HG03095 (cell line): ENCODE measurements around the gene SYT1.
"Not testable (repeated sequence)": the region's sequence is repeated elsewhere in the genome, so short reads cannot be mapped to it uniquely, and the experiment has no call there.

Experiments used
- ATAC-seq: cut with Tn5 transposase; IDR thresholded peaks from one replicate; pipeline ENCODE4 v1.9.1; 2021; ENCODE audit warnings: moderate library complexity; ENCODE audit not compliant: unreplicated experiment

The SYT1 gene

DNA sequence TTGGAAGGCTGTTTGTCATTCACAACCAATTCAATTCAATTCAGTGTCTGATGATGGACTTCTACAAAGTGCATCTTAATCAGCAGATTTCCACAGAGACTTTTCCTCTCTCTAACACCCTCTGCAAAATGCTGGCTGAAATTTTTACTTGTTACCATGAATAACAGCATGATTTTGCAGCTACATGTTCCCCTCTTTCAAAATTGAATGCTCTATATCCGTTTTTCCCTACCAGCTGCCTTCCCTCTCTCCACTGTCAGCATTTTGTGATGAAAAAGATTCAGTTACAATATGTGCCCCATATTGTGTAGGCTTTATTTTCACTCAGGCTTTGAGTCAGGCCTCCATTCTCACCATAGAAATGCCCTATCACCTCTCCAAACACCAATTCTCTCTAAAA, 334.6 kb downstream of the SYT1 start:
- ATAC-seq: no peak

- ATAC-seq: no peak
These were observed 335.6 kb downstream of the SYT1 start for GRCh38 chr12:79200176-79200575.

GRCh38 chr12:79203058-79203647, 338.6 kb downstream of the SYT1 start:
- ATAC-seq: no peak

DNA sequence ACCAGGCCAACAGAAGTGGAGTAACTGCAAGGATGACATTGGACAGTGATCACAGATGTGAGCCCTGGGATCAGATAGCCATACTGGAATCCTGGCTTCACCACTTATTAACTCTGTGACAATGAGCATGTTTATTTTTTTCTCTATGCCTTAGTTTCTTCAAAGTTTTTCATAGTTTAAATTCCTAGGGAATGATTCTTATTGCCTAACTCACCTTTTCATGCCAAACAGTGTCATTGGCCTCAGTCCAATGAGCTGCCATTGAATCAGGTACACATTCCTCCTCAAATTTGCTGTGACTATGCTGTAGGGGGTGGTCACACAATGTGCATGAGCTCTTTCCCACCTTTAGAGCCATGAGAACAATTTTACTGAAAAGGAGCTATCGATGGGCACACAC, 342.3 kb downstream of the SYT1 start:
- ATAC-seq: no peak

DNA sequence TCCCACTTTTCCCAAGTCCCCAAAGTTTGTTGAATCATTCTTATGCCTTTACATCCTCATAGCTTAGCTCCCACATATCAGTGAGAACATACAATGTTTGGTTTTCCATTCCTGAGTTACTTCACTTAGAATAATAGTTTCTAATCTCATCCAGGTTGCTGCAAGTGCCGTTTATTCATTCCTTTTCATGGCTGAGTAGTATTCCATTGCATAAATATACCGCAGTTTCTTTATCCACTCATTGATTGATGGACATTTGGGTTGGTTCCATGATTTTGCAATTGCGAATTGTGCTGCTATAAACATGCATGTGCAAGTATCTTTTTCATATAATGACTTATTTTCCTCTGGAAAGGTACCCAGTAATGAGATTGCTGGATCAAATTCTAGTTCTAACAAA, 345.8 kb downstream of the SYT1 start:
- not testable (repeated sequence) for ATAC-seq

- ATAC-seq: no peak
These were observed 352.7 kb downstream of the SYT1 start for GRCh38 chr12:79217306-79217705.

DNA sequence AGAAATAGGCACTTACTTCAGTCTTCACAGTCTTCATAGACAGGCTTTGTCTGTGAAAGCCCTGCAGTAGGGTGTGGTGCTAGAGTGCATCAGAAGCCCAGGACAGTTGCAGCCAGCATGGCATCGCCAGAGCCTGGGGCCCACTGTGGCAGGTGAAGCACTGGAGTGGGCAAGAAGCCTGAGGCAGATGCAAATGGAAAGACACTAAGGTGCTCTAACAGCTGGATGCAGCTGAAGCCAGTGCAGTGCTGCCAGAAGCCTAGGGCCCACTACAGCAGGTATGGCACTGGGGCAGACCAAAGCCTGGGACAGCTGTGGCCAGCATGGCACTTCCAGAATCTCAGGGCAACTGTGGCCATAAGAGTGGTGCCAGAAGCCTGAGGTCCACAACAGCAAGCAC, 358.6 kb downstream of the SYT1 start:
- ATAC-seq: no peak

DNA sequence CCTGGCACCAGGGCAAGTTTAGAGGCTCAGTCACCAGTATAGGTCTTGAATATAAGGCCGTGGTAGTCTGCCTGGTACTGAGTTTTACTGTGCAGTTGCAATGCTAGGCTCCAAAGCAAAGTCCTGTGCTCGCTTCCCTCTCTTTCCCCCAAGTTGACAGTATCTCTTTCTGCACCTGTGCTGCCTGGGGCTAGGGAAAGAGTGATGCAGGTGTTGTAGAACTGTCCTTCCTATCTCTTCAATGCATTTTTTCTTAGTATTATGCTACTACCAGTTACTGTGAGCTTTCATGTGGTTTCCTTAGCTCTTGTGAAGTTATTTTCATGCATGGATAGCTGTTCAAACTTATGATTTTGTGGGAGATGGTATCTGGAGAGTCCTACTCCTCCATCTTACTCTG, 359.2 kb downstream of the SYT1 start:
- ATAC-seq: no peak

- ATAC-seq: no peak
These were observed 362.5 kb downstream of the SYT1 start for GRCh38 chr12:79227091-79227490.

- ATAC-seq: no peak
These were observed 363.1 kb downstream of the SYT1 start for GRCh38 chr12:79227646-79228045.

DNA sequence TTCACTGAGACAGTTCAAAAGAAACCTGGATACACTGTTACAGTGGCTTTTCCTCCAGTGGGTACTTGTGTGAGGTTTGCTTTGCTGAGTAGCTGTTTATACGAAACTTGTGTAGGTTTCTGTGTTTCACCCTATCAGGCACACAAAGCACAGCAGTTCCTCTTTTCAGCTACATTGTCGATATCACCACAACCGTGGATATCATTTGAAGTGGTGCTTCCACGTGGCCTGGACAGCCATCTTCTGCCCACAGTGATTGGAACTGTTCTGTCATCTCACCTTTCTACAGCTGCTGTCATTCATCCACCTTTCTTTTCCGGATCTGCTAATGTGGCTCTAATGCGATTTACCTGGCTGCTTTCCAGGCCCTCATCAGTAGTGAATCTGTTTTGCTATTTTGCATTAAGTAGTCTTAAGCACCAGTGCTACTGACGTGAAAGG, 368.8 kb downstream of the SYT1 start:
- ATAC-seq: no peak

DNA sequence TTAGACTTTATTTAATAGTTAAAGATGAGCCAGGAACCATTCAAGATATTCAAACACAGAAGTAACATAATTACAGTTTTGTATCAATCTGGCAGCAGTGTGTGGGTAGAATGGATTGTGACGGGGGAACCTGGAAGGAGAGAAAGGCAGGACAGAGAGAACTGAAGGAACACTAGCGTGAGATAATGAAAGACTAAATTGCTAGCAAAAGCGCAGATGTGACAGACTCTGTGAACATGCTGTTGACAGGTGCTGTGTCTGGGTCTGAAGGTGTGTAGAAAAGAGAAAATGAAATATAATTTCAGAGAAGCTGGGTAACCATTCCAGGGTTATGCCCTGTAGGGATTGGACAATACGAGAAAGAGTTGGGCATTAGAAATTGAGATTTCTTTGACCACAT, 372.3 kb downstream of the SYT1 start:
- no peak for ATAC-seq

DNA sequence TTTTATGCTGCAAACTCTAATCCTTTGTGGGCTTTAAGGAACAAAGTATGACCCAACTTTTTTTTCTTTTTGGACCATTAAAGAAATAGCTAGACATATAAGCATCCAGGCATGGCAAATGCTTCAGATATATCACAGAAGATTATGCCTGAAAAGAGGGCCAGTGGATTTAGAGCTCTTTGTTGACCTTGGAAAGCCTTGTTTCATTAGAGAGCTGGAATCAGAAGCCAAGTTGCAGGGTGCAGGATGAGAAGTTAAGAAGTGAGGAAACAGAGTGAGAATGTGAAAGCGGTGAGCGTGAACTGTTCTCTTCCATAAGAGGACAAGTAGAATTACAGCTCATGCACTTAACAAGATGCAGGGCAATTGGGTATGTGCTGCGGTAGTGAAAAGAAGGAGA, 373.7 kb downstream of the SYT1 start:
- ATAC-seq: no peak

- no peak for ATAC-seq
These were observed 382.9 kb downstream of the SYT1 start for GRCh38 chr12:79247494-79247893.

GRCh38 chr12:79250186-79250585, 385.6 kb downstream of the SYT1 start:
- no peak for ATAC-seq

DNA sequence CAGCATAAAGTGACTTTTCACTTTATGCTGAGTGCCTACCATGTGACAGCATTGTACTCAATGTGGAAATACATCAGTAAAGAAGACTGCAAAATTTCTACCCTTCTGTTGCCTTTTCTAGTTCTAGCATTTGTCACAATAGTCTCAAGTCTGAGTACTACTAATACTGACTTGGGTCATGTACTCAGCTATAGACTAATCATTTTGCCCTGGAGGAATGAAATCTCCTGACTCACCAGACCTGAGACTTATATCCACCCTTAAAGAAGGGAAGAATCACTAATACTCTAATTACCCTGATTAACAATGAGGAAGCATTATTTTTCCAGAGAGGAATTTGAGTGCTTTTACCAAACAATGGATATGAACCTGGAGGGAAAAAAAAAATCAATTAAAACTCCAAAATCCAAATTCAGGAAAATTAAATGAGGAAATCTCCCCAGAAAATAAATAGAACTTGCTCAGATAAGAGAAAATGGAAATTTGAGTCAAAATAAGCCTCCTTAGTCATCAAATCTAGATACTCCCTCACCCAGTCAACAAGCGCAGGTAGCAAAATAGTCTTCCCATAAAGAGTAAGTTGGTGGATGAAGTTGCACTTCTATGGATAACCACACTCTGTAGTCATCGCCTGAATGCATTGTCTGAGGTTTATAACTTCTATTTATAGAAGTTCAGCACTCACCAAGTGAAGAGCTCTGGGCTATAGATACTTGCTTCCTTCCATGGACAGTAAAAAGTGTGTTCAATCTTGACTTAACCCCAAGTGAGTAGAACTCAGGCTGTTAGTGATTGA, 386.6 kb downstream of the SYT1 start:
- no peak for ATAC-seq

DNA sequence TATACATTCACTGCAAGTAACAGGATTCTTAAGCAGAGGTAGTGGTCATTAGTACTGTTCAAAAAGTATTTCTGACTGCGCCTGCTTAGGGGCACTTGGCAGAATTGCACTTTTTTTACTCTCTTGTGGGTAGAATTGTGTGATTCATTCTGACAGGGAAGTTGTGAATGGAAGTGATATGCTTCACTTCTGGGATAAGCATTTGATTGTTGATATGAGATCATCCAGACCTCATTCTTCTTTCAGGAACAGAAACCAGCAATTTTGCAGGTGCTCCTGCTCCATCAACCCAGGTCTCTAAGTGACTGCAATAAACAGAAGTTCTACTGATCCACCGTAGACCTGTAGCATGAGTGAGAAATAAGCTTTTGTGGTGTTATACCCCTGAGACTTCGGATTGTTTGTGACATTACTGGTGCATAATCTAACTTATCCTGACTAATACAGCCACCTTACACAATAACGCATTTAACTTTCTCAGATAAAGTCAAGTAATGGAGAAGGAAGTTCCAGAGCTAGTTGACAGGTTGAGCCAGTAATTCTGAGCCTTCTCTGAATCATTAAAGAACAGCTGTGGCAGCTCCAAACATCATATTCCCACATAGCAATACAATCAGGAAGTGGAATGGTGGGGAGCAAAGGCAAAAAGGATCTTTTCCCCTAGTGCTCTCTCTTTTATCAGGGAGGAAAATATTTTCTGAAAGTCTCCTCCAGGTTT, 387.9 kb downstream of the SYT1 start:
- no peak for ATAC-seq

DNA sequence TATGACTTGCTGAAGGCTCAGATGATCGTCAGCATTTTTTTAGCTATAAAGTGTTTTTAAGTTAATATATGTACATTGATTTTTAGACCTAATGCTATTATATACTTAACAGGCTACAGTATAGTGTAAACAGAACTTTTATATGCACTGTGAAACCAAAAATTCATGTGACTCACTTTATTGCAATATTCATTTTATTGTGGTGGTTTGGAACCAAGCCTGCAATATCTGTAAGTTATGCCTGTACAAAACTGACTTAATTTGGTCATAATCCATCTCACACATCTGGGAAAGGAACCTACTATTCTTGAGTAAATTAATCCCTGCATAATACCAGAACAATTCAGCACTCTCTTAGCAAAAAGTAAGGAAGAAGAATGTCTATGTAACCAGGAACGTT, 390.7 kb downstream of the SYT1 start:
- ATAC-seq: no peak

DNA sequence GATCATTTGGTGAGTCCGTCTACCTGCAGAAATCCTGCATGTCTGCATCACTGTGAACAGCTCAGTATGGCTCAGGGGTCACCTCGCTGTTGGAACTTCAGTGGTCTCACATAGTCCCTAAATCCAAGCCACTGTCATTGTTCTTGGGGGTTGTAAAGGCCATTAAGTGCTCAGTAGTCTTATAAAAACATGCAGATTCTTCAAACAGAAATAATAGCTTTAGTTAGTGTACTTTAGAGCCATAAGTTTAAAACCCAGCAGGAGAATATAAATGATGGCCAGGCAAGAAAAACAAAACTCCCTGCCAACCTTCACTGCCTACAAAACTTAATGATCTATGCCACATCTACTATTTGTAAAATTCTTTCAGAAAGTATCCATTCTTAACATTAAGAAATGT, 396.3 kb downstream of the SYT1 start:
- ATAC-seq: no peak

DNA sequence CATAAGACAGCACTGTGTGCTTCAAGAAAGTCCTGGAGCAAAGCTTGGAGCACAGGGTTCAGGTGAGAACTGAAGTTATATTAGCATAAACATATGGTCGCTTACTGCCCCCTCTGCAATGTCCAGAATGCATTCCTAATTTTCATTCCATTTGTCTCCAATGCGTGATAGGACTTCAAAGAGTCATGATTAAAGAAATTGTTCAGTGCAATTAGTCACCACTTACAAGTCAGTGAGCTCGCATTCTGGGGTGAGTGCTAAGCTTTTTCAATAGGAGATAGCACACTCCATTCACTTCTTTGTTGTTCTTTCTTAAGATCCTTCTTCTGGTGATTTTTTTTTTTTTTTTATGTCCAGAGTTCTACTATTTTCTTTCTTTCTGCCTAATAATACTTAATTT, 398.4 kb downstream of the SYT1 start:
- ATAC-seq: no peak

DNA sequence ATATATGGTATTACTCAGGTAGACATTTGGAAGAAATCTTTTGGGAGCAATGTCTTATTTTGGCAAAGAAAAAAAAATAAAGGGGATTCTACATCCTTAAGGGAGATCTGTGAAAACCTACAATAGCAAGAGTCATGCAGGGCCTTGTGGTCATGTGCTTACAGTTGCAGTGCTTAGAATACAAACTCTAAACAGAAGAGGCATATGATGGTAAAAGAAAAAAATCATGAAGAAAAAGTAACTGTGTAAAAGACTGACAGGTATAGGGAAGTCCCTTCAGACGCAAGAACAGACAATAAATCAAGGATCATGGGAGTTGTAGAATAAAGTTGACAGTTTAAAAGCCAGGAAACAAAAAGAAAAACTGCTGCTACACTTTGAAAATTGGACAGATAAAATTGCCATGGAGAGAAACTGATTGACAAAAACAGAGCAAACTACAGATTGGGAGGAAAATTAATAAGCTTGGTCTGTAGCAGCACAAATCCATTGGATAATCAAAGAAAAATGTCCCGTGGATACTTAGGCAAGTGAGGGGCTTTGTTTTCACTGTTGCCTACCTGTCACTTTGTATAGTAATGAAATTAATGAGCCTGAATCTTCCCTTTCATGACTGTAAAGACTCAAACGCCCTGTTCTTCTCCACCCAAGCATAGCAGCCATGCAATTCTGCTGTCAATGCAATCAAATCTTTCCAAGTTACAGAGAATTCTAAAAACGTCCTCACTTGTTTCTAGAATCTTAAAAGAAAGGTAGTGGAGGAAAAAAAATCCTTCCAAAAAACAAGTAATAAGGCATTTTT, 402.0 kb downstream of the SYT1 start:
- no peak for ATAC-seq
